SK-N-SH (cell line): ENCODE data around the gene ST7. TPM values are rescaled to one million over a fixed set of nuclear protein-coding genes. Genes with fewer than 3 reads are reported as not detected.

ENCODE experiments used
- CTCF ChIA-PET: fragments of 300-600, 350-600 bp; formaldehyde crosslinking; extraction: SDS; loops from one replicate; lab custom pipeline; 2021; lab: Yijun Ruan, JAX
- POLR2A ChIA-PET: fragments of 350-600 bp; sonication (Branson Sonifier 250); formaldehyde crosslinking; extraction: SDS; loops from one replicate; lab custom pipeline; 2020; ENCODE audit warnings: antibody characterized with exemption, inconsistent platforms; lab: Yijun Ruan, JAX
- DNase-seq: peaks from one replicate; pipeline ENCODE4 v3.0.0; 2012
- H2AFZ ChIP-seq: fragments of 200-600 bp; sonication (generic); 2 replicates; pipeline ENCODE4 v1.8.1; 2016; ENCODE audit warnings: antibody characterized with exemption, mild to moderate bottlenecking, low read depth
- H3F3A ChIP-seq: fragments of 200-600 bp; sonication (generic); replicated peaks from 2 replicates; pipeline ENCODE3; 2016; ENCODE audit warnings: antibody characterized with exemption, mild to moderate bottlenecking; ENCODE audit not compliant: insufficient read depth
- H3K27ac ChIP-seq, 2 experiments: fragments of 200-500 bp in 1 of 2; fragments of 200-600 bp in 1 of 2; sonication (Bioruptor generic) in 1 of 2; sonication (generic), shearing (Covaris generic) in 1 of 2; 2 replicates each; pipeline versions ENCODE4 v1.5.1 to v1.6.1; 2014 to 2016; ENCODE audit warnings: low read depth in 2 of 2, inconsistent platforms in 1 of 2, low read length in 1 of 2, mild to moderate bottlenecking in 1 of 2, mixed read lengths in 1 of 2
- H3K27me3 ChIP-seq: fragments of 200-600 bp; sonication (generic), shearing (Covaris generic); 2 replicates; pipeline ENCODE4 v1.6.1; 2016; ENCODE audit warnings: mixed run types; ENCODE audit not compliant: insufficient read depth
- H3K36me3 ChIP-seq, 2 experiments: fragments of 200-500 bp in 1 of 2; fragments of 200-600 bp in 1 of 2; sonication (Bioruptor generic) in 1 of 2; sonication (generic) in 1 of 2; replicated peaks in 1 of 2; 2 replicates each; pipeline versions ENCODE3 to v1.5.1; 2014 to 2016; ENCODE audit warnings: low read length in 1 of 2, mild to moderate bottlenecking in 1 of 2; ENCODE audit not compliant: insufficient read depth in 2 of 2, control insufficient read depth in 1 of 2
- H3K4me1 ChIP-seq, 2 experiments: fragments of 200-500 bp in 1 of 2; fragments of 200-600 bp in 1 of 2; sonication (Bioruptor generic) in 1 of 2; sonication (generic), shearing (Covaris generic) in 1 of 2; 2 replicates each; pipeline versions ENCODE4 v1.5.1 to v1.6.1; 2014 to 2016; ENCODE audit warnings: low read depth in 1 of 2, low read length in 1 of 2, mixed run types in 1 of 2; ENCODE audit not compliant: insufficient read depth in 2 of 2, control insufficient read depth in 1 of 2
- H3K4me2 ChIP-seq: fragments of 200-600 bp; sonication (generic), shearing (Covaris generic); 2 replicates; pipeline ENCODE4 v1.6.1; 2017; ENCODE audit warnings: mixed run types
- H3K4me3 ChIP-seq, 2 experiments: fragments of 200-500 bp in 1 of 2; fragments of 200-600 bp in 1 of 2; sonication (Bioruptor generic) in 1 of 2; sonication (generic), shearing (Covaris generic) in 1 of 2; 2 replicates each; pipeline versions ENCODE4 v1.5.1 to v1.8.1; 2014 to 2016; ENCODE audit warnings: low read depth in 2 of 2, inconsistent platforms in 1 of 2, low read length in 1 of 2, mild to moderate bottlenecking in 1 of 2, mixed read lengths in 1 of 2, moderate library complexity in 1 of 2
- H3K79me2 ChIP-seq: fragments of 200-600 bp; sonication (generic); 2 replicates; pipeline ENCODE4 v1.8.1; 2017; ENCODE audit warnings: mild to moderate bottlenecking; ENCODE audit not compliant: insufficient read depth
- H3K9ac ChIP-seq: fragments of 200-600 bp; sonication (generic); 2 replicates; pipeline ENCODE4 v1.6.1; 2017; ENCODE audit warnings: mixed run types
- H3K9me2 ChIP-seq: fragments of 200-600 bp; sonication (generic); 2 replicates; pipeline ENCODE4 v1.6.1; 2017; ENCODE audit warnings: mixed run types
- H3K9me3 ChIP-seq: fragments of 200-600 bp; sonication (generic); 2 replicates; pipeline ENCODE4 v1.6.1; 2017; ENCODE audit warnings: mixed run types, mild to moderate bottlenecking, moderate library complexity
- H4K20me1 ChIP-seq: fragments of 200-600 bp; sonication (generic); 2 replicates; pipeline ENCODE4 v1.6.1; 2017; ENCODE audit warnings: mild to moderate bottlenecking, mixed run types; ENCODE audit not compliant: insufficient read depth
- CHD2 ChIP-seq: fragments of 150-350 bp; IDR thresholded peaks from 2 replicates; pipeline ENCODE4 v1.6.1; 2018; ENCODE audit warnings: low read length; ENCODE audit not compliant: partially characterized antibody
- ELF1 ChIP-seq: IDR thresholded peaks from 2 replicates; pipeline ENCODE4 v1.4.0; 2012
- EP300 ChIP-seq, 2 experiments: IDR thresholded peaks; 2 replicates each; pipeline versions ENCODE4 v1.4.0 to v1.6.1; 2012; ENCODE audit warnings: borderline replicate concordance in 1 of 2, low read depth in 1 of 2, low read length in 1 of 2
- FOXJ3 ChIP-seq: sonication (generic); formaldehyde crosslinking; IDR thresholded peaks from 2 replicates; pipeline ENCODE4 v1.5.1; 2020; ENCODE audit warnings: mild to moderate bottlenecking, missing genetic modification reagents
- GATA2 ChIP-seq: sonication (generic); formaldehyde crosslinking; IDR thresholded peaks from 2 replicates; pipeline ENCODE4 v1.5.0; 2020; ENCODE audit warnings: mild to moderate bottlenecking, missing genetic modification reagents
- RAD21 ChIP-seq: IDR thresholded peaks from 2 replicates; pipeline ENCODE4 v1.6.1; 2012; ENCODE audit warnings: mild to moderate bottlenecking, low read length
- RFX5 ChIP-seq: IDR thresholded peaks from 2 replicates; pipeline ENCODE4 v1.6.1; 2012; ENCODE audit warnings: mild to moderate bottlenecking, improper control_type of control experiment, low read length
- SIN3A ChIP-seq: IDR thresholded peaks from 2 replicates; pipeline ENCODE4 v1.6.1; 2012; ENCODE audit warnings: low read depth, mild to moderate bottlenecking, low read length, moderate library complexity, borderline replicate concordance
- TCF12 ChIP-seq: IDR thresholded peaks from 2 replicates; pipeline ENCODE4 v1.4.0; 2012
- TEAD4 ChIP-seq: IDR thresholded peaks from 2 replicates; pipeline ENCODE4 v1.4.0; 2012; ENCODE audit warnings: mild to moderate bottlenecking, borderline replicate concordance; ENCODE audit not compliant: insufficient read depth
- WGBS: methylation state at CpG from one replicate; pipeline ENCODE4 v1.1.6; 2017; ENCODE audit warnings: low lambda C conversion rate; 5-methylcytosine and 5-hydroxymethylcytosine counted together
- polyA plus RNA-seq, 3 experiments: library from polyadenylated mRNA; depleted of rRNA; stranded (reverse); fragments of >200 nt; gene quantifications; 2 replicates each; pipeline ENCODE4 v1.2.3, GENCODE V29; 2012
- TF ChIP-seq, protein P1 (sequence below): IDR thresholded peaks from 2 replicates; pipeline ENCODE4; 2012

The ST7 gene
- polyA plus RNA-seq, 1 of the 3 experiments (the other 2 are of a cell fraction) = 23.5 TPM

DNA sequence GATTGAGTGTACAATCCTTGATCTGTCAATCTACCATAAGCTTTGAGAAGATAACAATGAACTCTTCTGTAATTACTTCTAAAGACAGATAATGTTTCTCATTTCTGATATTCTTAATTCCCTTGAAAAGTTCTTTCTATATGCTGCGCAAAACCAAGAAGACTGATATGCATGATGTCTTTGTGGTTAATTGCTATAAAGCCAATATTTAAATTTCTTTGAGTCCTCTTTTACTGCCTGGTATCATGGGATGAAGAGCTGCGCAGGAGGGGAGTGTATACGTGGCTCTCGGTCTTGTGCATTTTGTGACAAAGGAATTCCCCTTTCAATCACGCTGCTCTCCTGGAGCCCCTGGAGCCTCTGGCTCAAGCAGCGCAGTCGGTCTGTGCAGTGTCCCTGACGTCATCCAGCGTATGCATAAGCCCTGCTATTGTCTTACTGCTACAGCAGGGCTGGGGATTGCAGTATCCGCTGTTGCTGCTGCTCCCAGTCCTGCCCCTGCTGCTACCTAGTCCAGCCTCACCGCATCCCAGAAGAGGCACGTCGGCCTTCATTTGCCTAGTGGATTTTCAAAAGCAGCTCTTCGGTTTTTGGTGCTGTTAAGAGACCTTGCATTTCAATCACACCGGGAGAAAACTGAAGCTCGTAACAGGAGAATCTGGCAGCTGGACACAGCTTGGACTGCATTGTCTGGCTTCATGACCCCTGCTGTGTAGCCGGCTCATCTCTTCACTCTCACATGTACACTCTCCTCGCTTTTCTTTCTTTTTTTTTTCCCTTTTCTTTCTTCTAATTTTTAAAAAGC lies 66.7 kb downstream of the ST7 start (continued):
- TF ChIP-seq ELF1 = no peak
- peak in 1 of 2 experiments; percentile 45; a peak in 1 of 4 replicates for TF ChIP-seq EP300 (IDR thresholded peaks at IDR 0.05; ENCODE audit: borderline replicate concordance in 1 of 2, low read depth in 1 of 2, low read length in 1 of 2)
- peak; percentile 57 for TF ChIP-seq CHD2
- peak; percentile 71 for TF ChIP-seq RFX5
- TF ChIP-seq TEAD4 = no peak
- no peak for TF ChIP-seq FOXJ3
- no peak for TF ChIP-seq GATA2
- TF ChIP-seq, all 33 proteins: peak for 14

DNA sequence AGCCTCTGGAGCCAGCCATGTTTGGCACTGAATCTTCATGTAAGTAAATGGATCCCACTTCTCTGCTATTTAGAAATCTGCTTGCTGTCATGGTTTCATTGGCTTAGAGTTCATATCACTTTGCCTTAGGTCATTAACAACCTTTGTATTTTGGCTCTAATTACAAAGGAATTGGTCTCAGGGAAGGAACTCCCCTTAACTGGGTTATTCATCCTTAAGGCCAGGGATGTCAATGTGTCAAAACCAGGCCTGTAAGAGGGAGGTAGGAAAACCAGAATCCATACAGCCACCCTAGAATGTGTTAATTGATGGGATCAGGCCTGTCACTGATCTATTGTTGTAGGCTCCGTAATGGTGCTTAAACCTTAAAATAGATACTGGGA lies 67.3 kb downstream of the ST7 start:
- H3K4me2 ChIP-seq = peak overlapping the region; percentile 80
- no peaks in the 10 kb centered on the region for H3K9me3 ChIP-seq
- 9% methylated on average over 1 of the region's 1 CpG for WGBS
- H3K9me2 ChIP-seq = no peaks in the 10 kb centered on the region; the same call in 1 of the 2 replicates
- peaks cover 4 to 38% of the 10 kb centered on the region in 2 experiments; a peak in 3 of 4 replicates for H3K4me1 ChIP-seq
- peak overlapping the region; percentile 73 for H2AFZ ChIP-seq
- POLR2A ChIA-PET = interaction anchor here (0.7 kb wide), 2 partner anchors 21 to 90 kb away, joined by 3 read pairs; no protein-coding TSS in a partner anchor
- H4K20me1 ChIP-seq = no peaks in the 10 kb centered on the region
- no peak for DNase-seq
- peak overlapping the region; percentile 48 to 53 for H3K4me3 ChIP-seq
- no peaks in the 10 kb centered on the region for H3K36me3 ChIP-seq
- H3K9ac ChIP-seq = peak overlapping the region; percentile 68
- CTCF ChIA-PET = interaction anchor here (0.7 to 5.5 kb wide), 7 partner anchors 34 to 106 kb away, joined by 3 to 54 read pairs (median 6); no protein-coding TSS in a partner anchor
- peaks cover 35% of the 10 kb centered on the region for H3K79me2 ChIP-seq
- TF ChIP-seq RFX5 (no peak), RAD21 (no peak; the same call in 1 of the 2 replicates), GATA2 (0 out of 2 replicates have a peak, but pooled peaks have one; percentile 5)
- TF ChIP-seq, all 33 proteins: peak for 1
- Histone ChIP-seq H3K27me3 (no peaks in the 10 kb centered on the region), H3K27ac (peak overlapping the region; percentile 84 to 86), H3F3A (peaks cover 4% of the 10 kb centered on the region)

DNA sequence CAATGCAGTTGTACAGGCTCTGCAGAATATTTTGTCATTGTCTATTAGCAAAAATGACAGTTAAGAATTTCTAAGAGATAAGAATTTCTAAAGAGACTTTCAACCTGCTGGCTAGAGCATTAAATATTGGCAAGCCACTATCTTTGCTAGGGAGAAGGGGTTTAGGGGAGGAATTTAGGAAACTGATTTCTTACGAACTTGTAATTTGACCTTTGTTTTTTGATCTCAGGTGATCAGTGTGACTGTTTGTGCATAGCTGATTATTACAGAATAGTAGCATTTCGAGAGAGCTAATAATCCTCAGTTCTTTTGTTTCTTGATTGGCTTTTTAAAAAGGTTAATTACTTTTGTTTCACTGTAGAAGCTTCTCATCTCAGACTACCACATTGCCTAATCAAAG lies 68.1 kb downstream of the ST7 start:
- CTCF ChIA-PET = interaction anchor here (1.0 to 5.5 kb wide), 8 partner anchors 8 to 105 kb away, joined by 4 to 54 read pairs (median 8); no protein-coding TSS in a partner anchor
- peak overlapping the region; percentile 48 to 53; a peak in 3 of 4 replicates for H3K4me3 ChIP-seq

More for the DNA sequence above, 68.1 kb downstream of the ST7 start:
- H3K4me1 ChIP-seq = peaks cover 4 to 34% of the 10 kb centered on the region in 2 experiments; a peak in 3 of 4 replicates
- no peak overlapping the region for H2AFZ ChIP-seq
- WGBS = 71% methylated on average over 2 of the region's 2 CpGs
- H3K9me2 ChIP-seq = no peaks in the 10 kb centered on the region; the same call in 1 of the 2 replicates
- no peaks in the 10 kb centered on the region for H3K27me3 ChIP-seq
- TF ChIP-seq TCF12 (peak; percentile 33; the same call in 1 of the 2 replicates), SIN3A (no peak)
- TF ChIP-seq, protein P1, sequence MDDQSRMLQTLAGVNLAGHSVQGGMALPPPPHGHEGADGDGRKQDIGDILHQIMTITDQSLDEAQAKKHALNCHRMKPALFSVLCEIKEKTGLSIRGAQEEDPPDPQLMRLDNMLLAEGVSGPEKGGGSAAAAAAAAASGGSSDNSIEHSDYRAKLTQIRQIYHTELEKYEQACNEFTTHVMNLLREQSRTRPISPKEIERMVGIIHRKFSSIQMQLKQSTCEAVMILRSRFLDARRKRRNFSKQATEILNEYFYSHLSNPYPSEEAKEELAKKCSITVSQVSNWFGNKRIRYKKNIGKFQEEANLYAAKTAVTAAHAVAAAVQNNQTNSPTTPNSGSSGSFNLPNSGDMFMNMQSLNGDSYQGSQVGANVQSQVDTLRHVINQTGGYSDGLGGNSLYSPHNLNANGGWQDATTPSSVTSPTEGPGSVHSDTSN = 0 out of 2 replicates have a peak, but pooled peaks have one; percentile 37
- no peaks in the 10 kb centered on the region for H3K36me3 ChIP-seq
- POLR2A ChIA-PET = no interaction called here
- H3K4me2 ChIP-seq = peak overlapping the region; percentile 80
- H3K79me2 ChIP-seq = peaks cover 35% of the 10 kb centered on the region
- H3F3A ChIP-seq = peaks cover 4% of the 10 kb centered on the region
- H3K9ac ChIP-seq = peak overlapping the region; percentile 68; the same call in 1 of the 2 replicates
- no peaks in the 10 kb centered on the region for H3K9me3 ChIP-seq
- H4K20me1 ChIP-seq = no peaks in the 10 kb centered on the region
- DNase-seq = no peak
- H3K27ac ChIP-seq = peak overlapping the region; percentile 84 to 86; a peak in 3 of 4 replicates
